DOHH2 (cell line): ENCODE measurements around the gene GLIPR1.

Source experiments
- H3F3A ChIP-seq: fragments of 200-600 bp; sonication (generic), shearing (Covaris generic); 2 replicates; pipeline ENCODE4 v1.6.0; 2016; ENCODE audit warnings: antibody characterized with exemption, mild to moderate bottlenecking; ENCODE audit not compliant: control insufficient read depth, insufficient read depth
- H3K27ac ChIP-seq: fragments of 200-600 bp; sonication (generic); 2 replicates; pipeline ENCODE4 v1.5.1; 2014; ENCODE audit warnings: low read depth, mild to moderate bottlenecking, low read length, moderate library complexity
- H3K27me3 ChIP-seq: fragments of 200-600 bp; sonication (generic); 2 replicates; pipeline ENCODE4 v1.6.1; 2014; ENCODE audit warnings: mild to moderate bottlenecking, low read length, mixed read lengths; ENCODE audit not compliant: control insufficient read depth
- H3K36me3 ChIP-seq: fragments of 200-600 bp; sonication (generic); 2 replicates; pipeline ENCODE4 v1.6.1; 2014; ENCODE audit warnings: mild to moderate bottlenecking, low read length, moderate library complexity, mixed read lengths; ENCODE audit not compliant: control insufficient read depth
- H3K4me1 ChIP-seq: fragments of 200-600 bp; sonication (generic); 2 replicates; pipeline ENCODE4 v1.6.1; 2014; ENCODE audit warnings: mild to moderate bottlenecking, low read length, mixed read lengths; ENCODE audit not compliant: control insufficient read depth
- H3K4me2 ChIP-seq: fragments of 200-600 bp; sonication (generic); 2 replicates; pipeline ENCODE4 v1.6.0; 2014; ENCODE audit warnings: mild to moderate bottlenecking, low read length, moderate library complexity
- H3K4me3 ChIP-seq: fragments of 200-600 bp; sonication (generic); 2 replicates; pipeline ENCODE4 v1.5.1; 2014; ENCODE audit warnings: mild to moderate bottlenecking, low read length, mixed read lengths
- H3K79me2 ChIP-seq: fragments of 200-600 bp; sonication (generic); 2 replicates; pipeline ENCODE4 v1.6.1; 2014; ENCODE audit warnings: mild to moderate bottlenecking, low read length, mixed read lengths; ENCODE audit not compliant: control insufficient read depth
- H3K9me2 ChIP-seq: fragments of 200-600 bp; sonication (generic); replicated peaks from 2 replicates; pipeline ENCODE4 v1.6.1; 2014; ENCODE audit warnings: mild to moderate bottlenecking, low read length, mixed read lengths; ENCODE audit not compliant: control insufficient read depth
- H3K9me3 ChIP-seq: fragments of 200-600 bp; sonication (generic); 2 replicates; pipeline ENCODE4 v1.6.1; 2014; ENCODE audit warnings: antibody characterized with exemption, low read length, mixed read lengths; ENCODE audit not compliant: control insufficient read depth, insufficient read depth
- H4K20me1 ChIP-seq: fragments of 200-600 bp; sonication (generic); 2 replicates; pipeline ENCODE4 v1.6.0; 2014; ENCODE audit warnings: low read depth, mild to moderate bottlenecking, antibody characterized with exemption, low read length, moderate library complexity; ENCODE audit not compliant: control insufficient read depth, insufficient read depth
- EZH2phosphoT487 ChIP-seq: fragments of 200-600 bp; sonication (generic); IDR thresholded peaks from 2 replicates; pipeline ENCODE4 v1.6.1; 2017; ENCODE audit warnings: borderline replicate concordance, mild to moderate bottlenecking, antibody characterized with exemption, low read length, moderate library complexity, mixed read lengths
- TF ChIP-seq, protein P1 (sequence below): fragments of 200-600 bp; sonication (generic); IDR thresholded peaks from one replicate; pipeline ENCODE4 v1.5.1; 2014; ENCODE audit warnings: antibody characterized with exemption, mild to moderate bottlenecking, low read depth, low read length; ENCODE audit not compliant: poor library complexity, severe bottlenecking

Gene GLIPR1

DNA sequence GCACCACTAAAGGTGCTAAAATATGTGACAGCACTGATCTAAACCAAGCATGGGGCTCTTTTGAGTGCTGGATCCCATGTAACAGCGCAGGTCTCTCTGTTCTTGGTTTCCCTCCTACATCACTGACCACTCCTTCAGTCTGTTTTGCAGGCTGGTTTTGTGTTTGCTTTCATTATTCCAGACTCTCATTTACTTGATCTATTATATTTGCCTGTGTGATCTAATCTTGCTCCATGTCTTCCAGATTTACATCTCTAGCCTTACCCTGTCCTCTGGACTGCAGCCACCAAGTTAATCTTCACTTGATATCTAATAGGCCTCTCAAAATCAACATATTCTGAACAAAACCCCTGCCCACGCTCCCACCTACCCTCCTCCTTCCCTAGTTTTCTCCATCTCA, 8.6 kb downstream of the GLIPR1 start:
- Histone ChIP-seq H4K20me1 (no peaks in the 10 kb centered on the region), H3K9me3 (no peaks in the 10 kb centered on the region), H3K4me3 (no peak overlapping the region), H3K4me2 (no peak overlapping the region), H3K36me3 (peaks cover 61% of the 10 kb centered on the region), H3F3A (peaks cover 10% of the 10 kb centered on the region; the same call in 1 of the 2 replicates), H3K27ac (no peak overlapping the region), H3K27me3 (no peaks in the 10 kb centered on the region), H3K9me2 (no peaks in the 10 kb centered on the region), H3K79me2 (peaks cover 17% of the 10 kb centered on the region), H3K4me1 (peaks cover 11% of the 10 kb centered on the region)
- TF ChIP-seq, protein P1, sequence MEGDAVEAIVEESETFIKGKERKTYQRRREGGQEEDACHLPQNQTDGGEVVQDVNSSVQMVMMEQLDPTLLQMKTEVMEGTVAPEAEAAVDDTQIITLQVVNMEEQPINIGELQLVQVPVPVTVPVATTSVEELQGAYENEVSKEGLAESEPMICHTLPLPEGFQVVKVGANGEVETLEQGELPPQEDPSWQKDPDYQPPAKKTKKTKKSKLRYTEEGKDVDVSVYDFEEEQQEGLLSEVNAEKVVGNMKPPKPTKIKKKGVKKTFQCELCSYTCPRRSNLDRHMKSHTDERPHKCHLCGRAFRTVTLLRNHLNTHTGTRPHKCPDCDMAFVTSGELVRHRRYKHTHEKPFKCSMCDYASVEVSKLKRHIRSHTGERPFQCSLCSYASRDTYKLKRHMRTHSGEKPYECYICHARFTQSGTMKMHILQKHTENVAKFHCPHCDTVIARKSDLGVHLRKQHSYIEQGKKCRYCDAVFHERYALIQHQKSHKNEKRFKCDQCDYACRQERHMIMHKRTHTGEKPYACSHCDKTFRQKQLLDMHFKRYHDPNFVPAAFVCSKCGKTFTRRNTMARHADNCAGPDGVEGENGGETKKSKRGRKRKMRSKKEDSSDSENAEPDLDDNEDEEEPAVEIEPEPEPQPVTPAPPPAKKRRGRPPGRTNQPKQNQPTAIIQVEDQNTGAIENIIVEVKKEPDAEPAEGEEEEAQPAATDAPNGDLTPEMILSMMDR = no peak
- no peak for TF ChIP-seq EZH2phosphoT487

DNA sequence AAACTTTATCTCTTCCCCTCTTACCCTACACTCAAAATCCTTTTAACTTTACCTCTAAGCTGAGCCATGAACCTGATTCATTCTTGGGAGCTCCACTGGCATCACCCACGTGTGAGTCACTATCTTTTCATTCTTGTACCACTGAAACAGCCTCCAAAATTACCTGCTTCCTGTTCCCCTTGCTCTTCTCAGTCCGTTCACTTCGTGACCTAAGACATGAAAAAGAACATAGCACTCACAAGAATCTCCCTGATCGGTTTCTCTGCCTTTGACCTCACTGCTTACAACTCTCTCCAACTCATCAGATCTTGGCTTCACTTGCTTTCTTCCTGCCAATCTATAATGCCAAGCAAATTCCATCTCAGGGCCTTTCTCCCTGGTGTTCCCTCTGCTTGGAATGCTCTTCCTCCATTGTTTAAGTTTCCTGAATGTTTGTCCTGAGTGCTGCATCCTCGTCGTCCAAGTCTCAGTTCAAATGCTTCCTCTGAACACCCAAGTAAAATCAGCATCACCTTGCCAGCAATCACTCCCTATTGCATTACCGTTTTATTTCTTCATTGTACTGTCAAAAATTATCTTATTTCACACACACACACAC, 9.2 kb downstream of the GLIPR1 start:
- no peak overlapping the region for H3K4me3 ChIP-seq
- peaks cover 63% of the 10 kb centered on the region for H3K36me3 ChIP-seq
- H3F3A ChIP-seq = peaks cover 8% of the 10 kb centered on the region; the same call in 1 of the 2 replicates
- peaks cover 15% of the 10 kb centered on the region for H3K79me2 ChIP-seq
- no peaks in the 10 kb centered on the region for H3K9me2 ChIP-seq
- H4K20me1 ChIP-seq = no peaks in the 10 kb centered on the region
- H3K4me1 ChIP-seq = peaks cover 5% of the 10 kb centered on the region
- no peaks in the 10 kb centered on the region for H3K27me3 ChIP-seq
- TF ChIP-seq, protein P1 = no peak
- no peak for TF ChIP-seq EZH2phosphoT487
- no peaks in the 10 kb centered on the region for H3K9me3 ChIP-seq
- no peak overlapping the region for H3K27ac ChIP-seq
- no peak overlapping the region for H3K4me2 ChIP-seq

DNA sequence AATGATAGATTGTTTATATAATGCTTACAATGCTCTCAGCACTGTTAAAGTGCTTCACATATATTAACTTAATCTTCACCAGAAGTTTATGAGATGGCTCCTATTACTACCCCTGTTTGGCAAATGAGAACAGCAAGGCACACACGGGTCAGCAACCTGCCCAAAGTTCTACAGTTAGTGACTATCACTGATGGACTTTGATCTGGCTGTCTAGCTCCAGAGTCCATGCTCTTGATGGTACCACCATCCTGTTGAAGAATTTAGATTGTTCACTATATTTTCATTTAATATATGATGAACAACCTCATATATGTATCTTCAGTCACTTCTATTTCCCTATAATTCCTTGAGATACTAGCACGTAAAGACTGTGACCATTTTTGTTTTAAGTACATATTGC, 10.6 kb downstream of the GLIPR1 start:
- H3K27ac ChIP-seq = no peak overlapping the region
- peaks cover 9% of the 10 kb centered on the region for H3K4me1 ChIP-seq
- no peaks in the 10 kb centered on the region for H3K27me3 ChIP-seq
- H3K79me2 ChIP-seq = peaks cover 4% of the 10 kb centered on the region
- H3K36me3 ChIP-seq = peaks cover 65% of the 10 kb centered on the region
- H3K9me3 ChIP-seq = no peaks in the 10 kb centered on the region
- H3K9me2 ChIP-seq = no peaks in the 10 kb centered on the region
- H3F3A ChIP-seq = peaks cover 5% of the 10 kb centered on the region; the same call in 1 of the 2 replicates
- no peaks in the 10 kb centered on the region for H4K20me1 ChIP-seq
- TF ChIP-seq EZH2phosphoT487 = no peak
- TF ChIP-seq, protein P1 = no peak
- no peak overlapping the region for H3K4me2 ChIP-seq
- H3K4me3 ChIP-seq = no peak overlapping the region

DNA sequence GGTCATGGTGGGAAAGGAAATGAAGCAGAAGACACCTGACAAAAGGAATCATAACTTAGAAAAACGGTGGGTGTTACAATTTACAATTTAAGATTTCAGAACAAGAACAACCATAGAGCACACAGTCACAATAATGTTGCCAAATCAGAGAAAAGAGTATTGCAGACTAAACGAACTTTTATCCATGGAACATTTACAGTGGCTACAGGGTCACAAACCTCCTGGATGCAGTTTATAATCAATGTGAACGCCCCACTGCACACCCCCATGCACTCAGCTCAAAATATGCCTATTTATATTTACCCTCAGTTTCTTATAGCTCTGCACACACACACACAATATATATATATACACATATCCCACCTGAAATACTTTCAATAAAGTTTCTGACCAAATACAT, 22.9 kb downstream of the GLIPR1 start:
- H3K4me3 ChIP-seq = no peak overlapping the region
- peaks cover 32% of the 10 kb centered on the region for H3K79me2 ChIP-seq
- H3K9me3 ChIP-seq = no peaks in the 10 kb centered on the region
- no peak overlapping the region for H3K4me2 ChIP-seq
- no peak overlapping the region for H3K27ac ChIP-seq
- no peaks in the 10 kb centered on the region for H3K9me2 ChIP-seq
- no peak for TF ChIP-seq EZH2phosphoT487
- H3K27me3 ChIP-seq = no peaks in the 10 kb centered on the region
- H4K20me1 ChIP-seq = no peaks in the 10 kb centered on the region
- H3K4me1 ChIP-seq = peaks cover 4% of the 10 kb centered on the region; the same call in 1 of the 2 replicates
- peaks cover 21% of the 10 kb centered on the region; the same call in 1 of the 2 replicates for H3F3A ChIP-seq
- H3K36me3 ChIP-seq = peaks cover 96% of the 10 kb centered on the region
